Measurements from ENCODE around the gene ASPHD2. TPM values are rescaled to one million over a fixed set of nuclear protein-coding genes. Genes with fewer than 3 reads are reported as not detected.

Gene ASPHD2, protein sequence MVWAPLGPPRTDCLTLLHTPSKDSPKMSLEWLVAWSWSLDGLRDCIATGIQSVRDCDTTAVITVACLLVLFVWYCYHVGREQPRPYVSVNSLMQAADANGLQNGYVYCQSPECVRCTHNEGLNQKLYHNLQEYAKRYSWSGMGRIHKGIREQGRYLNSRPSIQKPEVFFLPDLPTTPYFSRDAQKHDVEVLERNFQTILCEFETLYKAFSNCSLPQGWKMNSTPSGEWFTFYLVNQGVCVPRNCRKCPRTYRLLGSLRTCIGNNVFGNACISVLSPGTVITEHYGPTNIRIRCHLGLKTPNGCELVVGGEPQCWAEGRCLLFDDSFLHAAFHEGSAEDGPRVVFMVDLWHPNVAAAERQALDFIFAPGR
- total RNA-seq = 0.32 TPM

DNA sequence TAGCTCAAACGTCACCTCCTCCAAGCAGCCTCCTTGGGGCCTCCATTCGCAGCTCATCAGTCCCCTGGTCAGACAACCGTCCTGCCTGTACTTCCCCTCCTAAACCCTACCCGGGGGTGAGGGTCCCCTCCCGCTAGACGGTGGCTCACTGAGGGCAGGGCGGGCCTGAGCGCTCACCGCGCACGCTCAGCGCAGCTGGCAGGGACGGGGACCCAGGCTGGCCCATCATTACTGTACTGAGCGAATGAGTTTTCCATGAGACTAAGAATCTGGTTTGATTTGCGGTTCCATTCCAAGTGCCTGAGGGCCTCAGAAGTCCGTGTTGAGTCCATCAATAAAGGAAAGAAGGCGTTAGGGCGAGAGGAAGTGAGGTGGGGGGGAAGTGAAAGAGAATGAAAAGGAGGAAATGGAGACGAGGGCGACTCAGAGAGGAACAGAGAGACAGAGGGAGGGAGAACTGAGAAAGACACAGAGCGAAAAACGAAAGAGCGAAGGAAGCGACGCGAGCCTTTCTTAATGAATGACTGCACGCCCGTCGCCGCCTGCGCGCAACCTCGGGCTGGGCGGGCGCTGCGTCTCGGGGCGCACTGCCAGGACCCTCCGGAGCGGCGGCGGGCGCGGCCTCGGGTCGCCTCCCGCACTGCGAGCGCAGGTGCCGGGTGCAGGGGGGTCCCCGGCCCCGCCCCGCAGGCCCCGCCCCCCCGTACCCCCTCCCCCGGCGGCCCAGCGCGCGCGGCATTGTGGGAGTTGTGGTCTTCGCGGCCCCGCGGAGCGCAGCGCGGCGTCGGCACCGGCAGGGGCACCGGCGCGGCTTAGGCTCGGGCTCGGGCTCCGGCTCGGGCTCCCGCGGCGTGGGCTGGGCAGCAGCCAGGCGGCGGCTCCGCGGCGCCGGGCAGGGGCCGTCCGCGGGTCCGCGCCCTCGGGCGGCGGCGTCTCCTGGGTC is at the start of gene ASPHD2:
Gene ASPHD2 (plus strand): TSS at position 746 of the 943 bp plus-strand sequence. CDS start 4,356 bp downstream, outside the sequence.
- peaks cover 0 to 6% of the 10 kb centered on the region in 2 donors for H3K4me1 ChIP-seq
- H3K27me3 ChIP-seq = no peaks in the 10 kb centered on the region
- intact Hi-C loops (cut with DNase I) = no loop called here
- peak within 1 kb of the TSS in 1 of 2 donors; percentile 54 for H3K27ac ChIP-seq
- no peaks in the 10 kb centered on the region for H3K36me3 ChIP-seq
- peaks cover 0 to 2% of the 10 kb centered on the region in 2 donors for H3K9me3 ChIP-seq
- peak within 1 kb of the TSS; percentile 70 to 80 for H3K4me3 ChIP-seq
- peak in 1 of 2 donors; percentile 70 for DNase-seq (ENCODE audit: low spot score in 2 of 2)
- TF ChIP-seq, protein P1, sequence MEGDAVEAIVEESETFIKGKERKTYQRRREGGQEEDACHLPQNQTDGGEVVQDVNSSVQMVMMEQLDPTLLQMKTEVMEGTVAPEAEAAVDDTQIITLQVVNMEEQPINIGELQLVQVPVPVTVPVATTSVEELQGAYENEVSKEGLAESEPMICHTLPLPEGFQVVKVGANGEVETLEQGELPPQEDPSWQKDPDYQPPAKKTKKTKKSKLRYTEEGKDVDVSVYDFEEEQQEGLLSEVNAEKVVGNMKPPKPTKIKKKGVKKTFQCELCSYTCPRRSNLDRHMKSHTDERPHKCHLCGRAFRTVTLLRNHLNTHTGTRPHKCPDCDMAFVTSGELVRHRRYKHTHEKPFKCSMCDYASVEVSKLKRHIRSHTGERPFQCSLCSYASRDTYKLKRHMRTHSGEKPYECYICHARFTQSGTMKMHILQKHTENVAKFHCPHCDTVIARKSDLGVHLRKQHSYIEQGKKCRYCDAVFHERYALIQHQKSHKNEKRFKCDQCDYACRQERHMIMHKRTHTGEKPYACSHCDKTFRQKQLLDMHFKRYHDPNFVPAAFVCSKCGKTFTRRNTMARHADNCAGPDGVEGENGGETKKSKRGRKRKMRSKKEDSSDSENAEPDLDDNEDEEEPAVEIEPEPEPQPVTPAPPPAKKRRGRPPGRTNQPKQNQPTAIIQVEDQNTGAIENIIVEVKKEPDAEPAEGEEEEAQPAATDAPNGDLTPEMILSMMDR (IDR thresholded peaks at IDR 0.05) = no peak

DNA sequence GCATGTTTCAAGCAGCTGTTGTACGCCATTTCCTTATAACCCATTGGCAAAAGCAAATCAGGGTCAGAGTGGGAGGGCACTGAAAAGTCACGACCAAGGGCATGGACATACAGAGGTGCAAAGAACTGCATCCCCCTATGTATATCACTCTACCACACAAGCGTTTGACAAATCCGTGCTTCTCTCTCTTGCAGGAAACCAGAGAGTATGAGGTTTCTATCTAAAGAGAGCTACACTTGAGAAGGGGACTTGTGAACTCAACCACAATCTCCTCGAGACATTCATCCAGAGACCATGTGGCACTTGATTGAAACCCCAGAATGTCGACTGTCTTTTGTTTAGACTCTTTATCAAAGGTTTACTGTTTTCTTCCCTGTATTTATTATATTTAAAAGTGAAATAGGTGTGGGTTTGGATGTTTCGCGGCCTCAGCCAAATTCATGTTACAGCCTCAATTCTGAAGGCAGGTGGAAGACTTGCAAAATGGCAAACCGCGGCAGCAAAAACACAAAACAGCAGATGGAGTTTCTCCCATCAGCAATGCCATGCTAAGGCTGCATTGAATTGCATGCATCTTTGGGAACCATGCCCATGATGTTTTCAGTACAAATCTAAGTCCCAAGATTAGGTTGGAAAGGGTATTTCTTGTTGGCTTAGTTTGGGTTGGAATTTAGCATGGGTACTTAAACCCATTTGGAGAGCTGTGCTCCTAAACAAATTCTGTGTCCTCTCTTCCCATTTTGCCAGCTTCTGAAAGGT is 48.8 kb upstream of the ASPHD2 start:
- no peaks in the 10 kb centered on the region for H3K27me3 ChIP-seq
- intact Hi-C loops (cut with DNase I) = no loop called here

DNA sequence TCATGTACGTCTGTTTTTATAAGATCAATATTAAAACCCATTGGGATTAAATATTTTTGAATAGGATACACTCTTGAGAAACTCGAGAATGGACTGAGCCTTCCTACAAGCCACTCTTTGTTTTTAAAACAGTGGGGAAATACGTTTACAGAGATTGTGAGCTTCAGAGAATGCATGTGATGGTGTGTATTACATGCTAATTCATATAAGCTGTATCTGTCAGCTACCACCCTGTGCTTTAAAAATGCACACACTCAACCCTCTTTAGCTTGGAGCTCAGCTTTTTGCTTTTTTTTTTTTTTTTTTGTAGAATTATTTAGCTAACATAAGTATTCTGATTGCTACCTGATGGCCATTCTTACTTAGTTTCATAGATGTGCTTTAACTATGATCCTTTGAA is 46.3 kb upstream of the ASPHD2 start:
- TF ChIP-seq, protein P1 (IDR thresholded peaks at IDR 0.05) = no peak
- DNase-seq (ENCODE audit: low spot score in 2 of 2) = no peak
- Histone ChIP-seq H3K36me3 (no peaks in the 10 kb centered on the region), H3K9me3 (no peaks in the 10 kb centered on the region), H3K4me3 (no peak overlapping the region), H3K4me1 (no peaks in the 10 kb centered on the region), H3K27ac (no peak overlapping the region), H3K27me3 (no peaks in the 10 kb centered on the region)
- intact Hi-C loops (cut with DNase I) = no loop called here

More for the DNA sequence above, 48.8 kb upstream of the ASPHD2 start:
- no peak for DNase-seq (ENCODE audit: low spot score in 2 of 2)
- no peak overlapping the region for H3K27ac ChIP-seq
- no peaks in the 10 kb centered on the region for H3K36me3 ChIP-seq
- H3K4me3 ChIP-seq = no peak overlapping the region
- no peaks in the 10 kb centered on the region for H3K4me1 ChIP-seq
- TF ChIP-seq, protein P1 (IDR thresholded peaks at IDR 0.05) = no peak
- H3K9me3 ChIP-seq = no peaks in the 10 kb centered on the region

DNA sequence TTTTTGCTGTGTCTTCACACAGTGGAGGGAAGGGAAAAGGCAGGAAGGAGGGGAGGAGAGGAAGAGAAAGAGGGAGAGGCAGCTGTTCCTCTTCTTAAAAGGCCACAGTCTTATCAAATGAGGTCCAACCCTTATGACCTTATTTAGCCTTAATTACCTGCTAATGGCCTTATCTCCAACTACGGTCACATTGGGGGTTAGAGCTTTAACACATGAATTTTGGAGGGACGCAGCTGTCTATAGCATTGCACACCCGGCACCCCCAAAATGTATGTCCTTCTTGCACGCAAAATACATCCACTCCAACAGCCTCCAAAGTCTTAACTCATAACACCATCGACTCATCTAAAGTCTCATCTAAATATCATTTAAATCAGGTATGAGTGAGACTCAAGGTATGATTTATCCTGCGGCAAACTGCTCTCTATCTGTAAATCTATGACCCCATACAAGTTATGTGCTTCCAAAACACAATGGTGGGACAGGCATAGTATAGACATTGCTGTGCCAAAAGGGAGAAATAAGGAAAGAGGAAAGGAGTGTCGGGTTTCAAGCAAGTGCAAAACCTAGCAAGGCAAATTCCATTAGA is 45.0 kb upstream of the ASPHD2 start:
- Histone ChIP-seq H3K9me3 (no peaks in the 10 kb centered on the region), H3K4me1 (no peaks in the 10 kb centered on the region), H3K36me3 (no peaks in the 10 kb centered on the region), H3K27ac (no peak overlapping the region), H3K4me3 (no peak overlapping the region), H3K27me3 (no peaks in the 10 kb centered on the region)
- intact Hi-C loops (cut with DNase I) = no loop called here
- TF ChIP-seq, protein P1 (IDR thresholded peaks at IDR 0.05) = no peak
- no peak for DNase-seq (ENCODE audit: low spot score in 2 of 2)

DNA sequence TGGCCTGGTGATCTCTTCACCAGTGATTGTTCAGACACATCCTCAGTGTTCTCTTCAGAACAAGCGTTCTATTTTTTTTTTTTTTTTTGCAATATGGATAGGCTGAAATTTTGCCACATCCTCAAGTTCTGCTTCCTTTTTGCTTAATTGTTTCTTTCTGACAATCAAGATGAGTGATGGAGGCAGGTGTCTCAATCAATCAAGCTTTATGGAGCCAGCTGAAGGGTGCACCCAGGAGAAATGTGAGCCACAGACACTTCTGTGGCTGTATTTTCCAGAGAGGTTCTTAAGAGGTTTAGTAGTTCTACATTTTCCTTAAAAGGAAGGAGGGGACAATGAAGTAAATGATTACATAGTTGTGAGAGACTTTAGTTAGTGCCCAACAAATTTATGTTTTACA is 43.9 kb upstream of the ASPHD2 start:
- Histone ChIP-seq H3K27me3 (no peaks in the 10 kb centered on the region), H3K27ac (no peak overlapping the region), H3K4me3 (no peak overlapping the region), H3K4me1 (no peaks in the 10 kb centered on the region), H3K9me3 (no peaks in the 10 kb centered on the region), H3K36me3 (no peaks in the 10 kb centered on the region)
- TF ChIP-seq, protein P1 (IDR thresholded peaks at IDR 0.05) = no peak
- no peak for DNase-seq (ENCODE audit: low spot score in 2 of 2)
- intact Hi-C loops (cut with DNase I) = no loop called here

All from ascending aorta (tissue), 2 donors.